ENCODE results near the gene STARD13.

The STARD13 gene

DNA sequence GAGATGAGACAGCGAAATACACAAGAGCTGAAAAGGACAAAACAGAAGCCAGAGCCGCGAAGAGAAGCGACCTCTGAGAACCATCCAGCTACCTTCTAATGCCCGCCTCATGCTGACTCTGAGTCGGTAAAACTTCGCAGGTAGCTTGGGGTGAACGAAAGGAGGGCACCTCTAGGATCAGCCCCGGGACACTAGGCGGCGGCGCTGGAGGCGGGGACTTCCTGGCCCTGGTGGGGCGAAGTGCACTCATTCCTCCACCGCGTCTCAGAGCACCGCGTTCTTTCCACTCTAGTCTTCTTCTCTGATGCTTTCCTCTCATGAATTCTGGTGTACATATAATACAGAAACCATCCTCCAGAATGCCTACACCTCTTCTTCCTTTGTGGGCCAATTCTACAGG lies 219.2 kb downstream of the STARD13 start:
- TF ChIP-seq, protein P1, sequence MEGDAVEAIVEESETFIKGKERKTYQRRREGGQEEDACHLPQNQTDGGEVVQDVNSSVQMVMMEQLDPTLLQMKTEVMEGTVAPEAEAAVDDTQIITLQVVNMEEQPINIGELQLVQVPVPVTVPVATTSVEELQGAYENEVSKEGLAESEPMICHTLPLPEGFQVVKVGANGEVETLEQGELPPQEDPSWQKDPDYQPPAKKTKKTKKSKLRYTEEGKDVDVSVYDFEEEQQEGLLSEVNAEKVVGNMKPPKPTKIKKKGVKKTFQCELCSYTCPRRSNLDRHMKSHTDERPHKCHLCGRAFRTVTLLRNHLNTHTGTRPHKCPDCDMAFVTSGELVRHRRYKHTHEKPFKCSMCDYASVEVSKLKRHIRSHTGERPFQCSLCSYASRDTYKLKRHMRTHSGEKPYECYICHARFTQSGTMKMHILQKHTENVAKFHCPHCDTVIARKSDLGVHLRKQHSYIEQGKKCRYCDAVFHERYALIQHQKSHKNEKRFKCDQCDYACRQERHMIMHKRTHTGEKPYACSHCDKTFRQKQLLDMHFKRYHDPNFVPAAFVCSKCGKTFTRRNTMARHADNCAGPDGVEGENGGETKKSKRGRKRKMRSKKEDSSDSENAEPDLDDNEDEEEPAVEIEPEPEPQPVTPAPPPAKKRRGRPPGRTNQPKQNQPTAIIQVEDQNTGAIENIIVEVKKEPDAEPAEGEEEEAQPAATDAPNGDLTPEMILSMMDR (IDR thresholded peaks at IDR 0.05; ENCODE audit: control insufficient read depth, insufficient read depth, low read depth, low read length, missing control alignments), result no peak
- DNase-seq (ENCODE audit: low read depth), result no peak
- no peak overlapping the region for H3K4me3 ChIP-seq (ENCODE audit: control insufficient read depth, low read depth, low read length)

DNA sequence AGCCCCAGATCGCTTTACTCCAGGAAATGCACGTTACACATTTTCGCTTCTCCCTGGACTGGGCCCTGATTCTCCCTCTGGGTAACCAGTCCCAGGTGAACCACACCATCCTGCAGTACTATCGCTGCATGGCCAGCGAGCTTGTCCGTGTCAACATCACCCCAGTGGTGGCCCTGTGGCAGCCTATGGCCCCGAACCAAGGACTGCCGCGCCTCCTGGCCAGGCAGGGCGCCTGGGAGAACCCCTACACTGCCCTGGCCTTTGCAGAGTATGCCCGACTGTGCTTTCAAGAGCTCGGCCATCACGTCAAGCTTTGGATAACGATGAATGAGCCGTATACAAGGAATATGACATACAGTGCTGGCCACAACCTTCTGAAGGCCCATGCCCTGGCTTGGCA lies 224.7 kb downstream of the STARD13 start:
- no peak overlapping the region for H3K4me3 ChIP-seq (ENCODE audit: control insufficient read depth, low read depth, low read length)
- TF ChIP-seq, protein P1 (IDR thresholded peaks at IDR 0.05; ENCODE audit: control insufficient read depth, insufficient read depth, low read depth, low read length, missing control alignments), result no peak
- DNase-seq (ENCODE audit: low read depth), result no peak

DNA sequence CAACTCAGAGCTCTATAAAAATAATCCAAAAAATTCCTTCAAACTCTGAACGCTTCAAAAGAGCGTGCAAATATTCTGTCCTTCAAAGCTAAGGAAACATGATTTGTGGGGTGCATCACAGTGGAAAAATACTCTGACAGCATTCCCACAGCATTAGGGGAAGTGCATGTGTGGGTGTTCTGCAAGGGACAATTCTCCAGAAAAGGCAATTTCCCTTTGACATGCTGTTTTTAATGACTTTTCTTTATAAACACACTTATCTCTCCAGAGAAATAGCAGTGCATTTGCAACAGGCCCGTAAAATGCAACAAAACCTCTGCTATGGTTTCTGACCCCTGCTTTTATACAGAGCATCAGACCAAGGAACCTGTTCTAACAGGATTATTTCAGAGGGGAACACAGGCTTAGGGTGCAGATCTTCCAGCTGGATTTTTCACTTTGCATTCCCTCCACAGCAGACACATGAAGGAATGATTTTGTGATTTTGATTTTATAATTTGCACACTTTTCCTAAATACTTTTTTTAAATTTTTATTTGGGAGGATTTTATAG lies 226.7 kb downstream of the STARD13 start:
- DNase-seq (ENCODE audit: low read depth), result no peak
- no peak overlapping the region for H3K4me3 ChIP-seq (ENCODE audit: control insufficient read depth, low read depth, low read length)

DNA sequence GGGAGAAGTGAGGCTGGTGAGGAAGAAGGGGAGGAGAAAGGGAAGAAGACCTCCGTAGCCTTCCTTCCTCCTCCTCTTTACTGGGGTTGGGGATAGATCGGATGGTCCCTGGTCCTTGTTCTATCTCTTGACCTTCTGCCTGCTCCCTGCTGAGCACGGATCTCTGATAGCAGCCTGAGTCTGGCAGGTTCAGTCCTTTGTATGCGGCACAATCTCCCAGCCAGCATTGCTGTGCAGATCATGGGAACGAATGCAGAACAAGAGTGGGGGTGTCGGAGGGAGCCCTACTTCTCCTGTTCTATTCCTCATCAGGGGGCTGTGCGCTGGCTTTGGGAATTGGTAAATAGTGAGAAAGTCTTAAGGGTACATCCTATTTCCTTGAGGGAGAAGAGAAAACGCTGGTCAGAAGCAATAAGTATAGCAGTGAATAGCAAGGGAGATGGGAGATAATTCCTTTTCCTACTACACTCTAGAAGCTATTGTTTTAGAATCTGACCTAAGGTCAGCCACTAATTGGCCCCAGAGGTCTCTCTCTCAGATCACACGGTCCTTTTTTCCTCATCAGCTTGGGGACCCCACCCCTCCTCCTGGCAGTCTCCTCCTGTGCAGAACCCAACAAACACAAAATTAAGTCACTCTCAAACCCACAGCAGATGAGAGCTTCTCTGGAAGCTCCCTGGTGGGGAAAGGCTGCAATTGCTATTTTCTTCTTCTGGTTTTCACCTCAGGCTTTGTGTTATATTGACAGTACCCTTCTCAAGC lies 228.4 kb downstream of the STARD13 start:
- DNase-seq (ENCODE audit: low read depth), result no peak
- H3K4me3 ChIP-seq (ENCODE audit: control insufficient read depth, low read depth, low read length), result no peak overlapping the region
- TF ChIP-seq, protein P1 (IDR thresholded peaks at IDR 0.05; ENCODE audit: control insufficient read depth, insufficient read depth, low read depth, low read length, missing control alignments), result peak; percentile 56

More for the DNA sequence above, 226.7 kb downstream of the STARD13 start:
- TF ChIP-seq, protein P1 (IDR thresholded peaks at IDR 0.05; ENCODE audit: control insufficient read depth, insufficient read depth, low read depth, low read length, missing control alignments), result no peak

DNA sequence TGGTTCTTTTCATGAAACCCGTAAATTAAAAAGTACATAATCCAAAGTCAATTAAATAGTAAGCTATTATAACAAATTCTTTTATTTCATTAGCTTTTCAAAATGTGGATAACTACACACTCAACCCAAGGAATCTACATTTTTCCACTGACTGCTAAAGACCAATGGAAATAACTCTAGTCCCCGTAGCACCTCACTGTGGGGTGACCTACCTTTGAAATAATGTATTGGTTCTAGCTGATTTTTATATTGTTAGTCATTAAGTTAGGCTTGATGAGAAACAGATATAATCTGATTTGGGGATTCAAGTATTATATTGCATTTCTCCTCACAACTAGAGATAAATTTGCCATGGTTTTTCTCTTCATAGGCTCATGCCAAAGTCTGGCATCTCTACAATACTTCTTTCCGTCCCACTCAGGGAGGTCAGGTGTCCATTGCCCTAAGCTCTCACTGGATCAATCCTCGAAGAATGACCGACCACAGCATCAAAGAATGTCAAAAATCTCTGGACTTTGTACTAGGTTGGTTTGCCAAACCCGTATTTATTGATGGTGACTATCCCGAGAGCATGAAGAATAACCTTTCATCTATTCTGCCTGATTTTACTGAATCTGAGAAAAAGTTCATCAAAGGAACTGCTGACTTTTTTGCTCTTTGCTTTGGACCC lies 232.0 kb downstream of the STARD13 start:
- DNase-seq (ENCODE audit: low read depth), result no peak
- no peak overlapping the region for H3K4me3 ChIP-seq (ENCODE audit: control insufficient read depth, low read depth, low read length)
- TF ChIP-seq, protein P1 (IDR thresholded peaks at IDR 0.05; ENCODE audit: control insufficient read depth, insufficient read depth, low read depth, low read length, missing control alignments), result no peak
